ENCODE measurements around the gene NQO2. TPM values are rescaled to one million over a fixed set of nuclear protein-coding genes. Genes with fewer than 3 reads are reported as not detected.

Gene NQO2, protein sequence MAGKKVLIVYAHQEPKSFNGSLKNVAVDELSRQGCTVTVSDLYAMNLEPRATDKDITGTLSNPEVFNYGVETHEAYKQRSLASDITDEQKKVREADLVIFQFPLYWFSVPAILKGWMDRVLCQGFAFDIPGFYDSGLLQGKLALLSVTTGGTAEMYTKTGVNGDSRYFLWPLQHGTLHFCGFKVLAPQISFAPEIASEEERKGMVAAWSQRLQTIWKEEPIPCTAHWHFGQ
- 10 to 100 TPM; 13.1 to 21.7 (median 16.2) TPM for total RNA-seq
- 15.8 TPM for total RNA-seq (2013)

GRCh38 chr6:2999618-3000557, at the start of gene NQO2:
Gene NQO2 (plus strand): TSS chr6:2999894. CDS start chr6:3006553, 6,659 bp downstream.
- Mint-ChIP-seq H3K27me3 (ENCODE audit: low read depth in 2 of 2) (no peaks in the 10 kb centered on the region), H3K27ac (peak within 1 kb of the TSS; percentile 74 to 86), H3K4me1 (peaks cover 21 to 37% of the 10 kb centered on the region in 2 donors), H3K4me3 (peak within 1 kb of the TSS; percentile 92), H3K9me3 (no peaks in the 10 kb centered on the region), H3K36me3 (no peaks in the 10 kb centered on the region)
- TF ChIP-seq CTCF (IDR thresholded peaks at IDR 0.05) = no peak
- DNase-seq = peak; percentile 86 to 93
- Histone ChIP-seq H3K9me3 (ENCODE audit: control insufficient read depth, insufficient read depth, low read length) (no peaks in the 10 kb centered on the region), H3K27me3 (ENCODE audit: control insufficient read depth, insufficient read depth, low read length) (no peaks in the 10 kb centered on the region), H3K4me1 (ENCODE audit: control insufficient read depth, insufficient read depth, low read length) (peaks cover 23% of the 10 kb centered on the region), H3K36me3 (ENCODE audit: control insufficient read depth, insufficient read depth, low read length) (peaks cover 4% of the 10 kb centered on the region), H3K27ac (ENCODE audit: low read length) (peak within 1 kb of the TSS; percentile 76), H3K4me3 (ENCODE audit: low read length) (peak within 1 kb of the TSS; percentile 88)
- WGBS (ENCODE audit: insufficient coverage) = 3% methylated on average over 85 of the region's 87 CpGs
- intact Hi-C loops (cut with micrococcal nuclease) = loop anchor here (1.0 to 5.0 kb wide), 4 partner anchors 24 to 252 kb away; partner anchors contain the start of gene BPHL
- ATAC-seq = peak; percentile 80 to 94 (median 88)

GRCh38 chr6:2950713-2951112, 49.0 kb upstream of the NQO2 start:
- H3K9me3 Mint-ChIP-seq = no peaks in the 10 kb centered on the region
- no peak overlapping the region for H3K27ac ChIP-seq (ENCODE audit: low read length)
- no peak overlapping the region for H3K4me3 Mint-ChIP-seq
- H3K4me1 Mint-ChIP-seq = peaks cover 10 to 14% of the 10 kb centered on the region in 2 donors
- H3K4me1 ChIP-seq (ENCODE audit: control insufficient read depth, insufficient read depth, low read length) = peaks cover 12% of the 10 kb centered on the region
- no peaks in the 10 kb centered on the region for H3K27me3 ChIP-seq (ENCODE audit: control insufficient read depth, insufficient read depth, low read length)
- no peak for TF ChIP-seq CTCF (IDR thresholded peaks at IDR 0.05)
- intact Hi-C loops (cut with micrococcal nuclease) = no loop called here
- ATAC-seq = no peak
- H3K36me3 ChIP-seq (ENCODE audit: control insufficient read depth, insufficient read depth, low read length) = peaks cover 17% of the 10 kb centered on the region
- no peaks in the 10 kb centered on the region for H3K36me3 Mint-ChIP-seq
- H3K27ac Mint-ChIP-seq = no peak overlapping the region
- no peaks in the 10 kb centered on the region for H3K27me3 Mint-ChIP-seq (ENCODE audit: low read depth in 2 of 2)
- DNase-seq = no peak
- no peaks in the 10 kb centered on the region for H3K9me3 ChIP-seq (ENCODE audit: control insufficient read depth, insufficient read depth, low read length)
- H3K4me3 ChIP-seq (ENCODE audit: low read length) = no peak overlapping the region
- 95% methylated on average over 12 of the region's 12 CpGs for WGBS (ENCODE audit: insufficient coverage)

- H3K27me3 Mint-ChIP-seq (ENCODE audit: low read depth in 2 of 2) = no peaks in the 10 kb centered on the region
- TF ChIP-seq CTCF (IDR thresholded peaks at IDR 0.05) = no peak
- Histone ChIP-seq H3K27me3 (ENCODE audit: control insufficient read depth, insufficient read depth, low read length) (no peaks in the 10 kb centered on the region), H3K27ac (ENCODE audit: low read length) (no peak overlapping the region), H3K9me3 (ENCODE audit: control insufficient read depth, insufficient read depth, low read length) (no peaks in the 10 kb centered on the region), H3K4me1 (ENCODE audit: control insufficient read depth, insufficient read depth, low read length) (peaks cover 8% of the 10 kb centered on the region), H3K4me3 (ENCODE audit: low read length) (no peak overlapping the region), H3K36me3 (ENCODE audit: control insufficient read depth, insufficient read depth, low read length) (peaks cover 22% of the 10 kb centered on the region)
- no peaks in the 10 kb centered on the region for H3K9me3 Mint-ChIP-seq
- peak overlapping the region; percentile 53 for H3K4me3 Mint-ChIP-seq
- H3K4me1 Mint-ChIP-seq = peaks cover 10 to 14% of the 10 kb centered on the region in 2 donors
- DNase-seq (no peak), ATAC-seq (peak; percentile 38 to 59 (median 51))
- intact Hi-C loops (cut with micrococcal nuclease) = loop anchor here (1.0 kb wide), 1 partner anchor 38 kb away; no protein-coding TSS in a partner anchor
- peak overlapping the region; percentile 67 to 75 for H3K27ac Mint-ChIP-seq
- 77% methylated on average over 7 of the region's 8 CpGs for WGBS (ENCODE audit: insufficient coverage)
- no peaks in the 10 kb centered on the region for H3K36me3 Mint-ChIP-seq
These were observed 48.0 kb upstream of the NQO2 start for GRCh38 chr6:2951728-2952127.
